Activated gamma-delta T cell treated with Interleukin-2 at 50 U/mL for 16 hours (primary cell): ENCODE results near the gene LTBP3.
"Not testable (repeated sequence)": the region's sequence is repeated elsewhere in the genome, so short reads cannot be mapped to it uniquely, and the experiment has no call there.

Experiments used
- DNase-seq: peaks from one replicate; pipeline ENCODE4 v3.0.0-alpha.2; 2020

The LTBP3 gene

DNA sequence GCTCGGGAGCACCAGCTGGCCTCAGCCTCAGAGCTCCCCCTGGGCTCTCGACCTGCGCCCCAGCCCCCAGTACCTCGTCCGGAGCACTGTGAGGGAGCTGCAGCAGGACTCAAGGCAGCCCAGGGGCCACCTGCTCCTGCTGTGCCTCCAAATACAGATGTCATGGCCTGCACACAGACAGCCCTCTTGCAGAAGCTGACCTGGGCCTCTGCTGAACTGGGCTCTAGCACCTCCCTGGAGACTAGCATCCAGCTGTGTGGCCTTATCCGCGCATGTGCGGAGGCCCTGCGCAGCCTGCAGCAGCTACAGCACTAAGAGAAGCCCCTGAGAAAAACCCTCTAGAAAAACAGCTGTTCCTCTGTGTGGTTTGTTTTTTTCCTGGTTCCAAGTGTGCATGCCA is 13.3 kb upstream of the LTBP3 start:
- no peak for DNase-seq

GRCh38 chr11:65569973-65570918 is 12.1 kb upstream of the LTBP3 start, which contains the start of gene ZNRD2:
Gene ZNRD2, plus strand, starts transcription at chr11:65570477. Its CDS starts 15 bp downstream, at chr11:65570492.
- DNase-seq: peak; percentile 98

- DNase-seq: no peak
Measured at GRCh38 chr11:65569164-65569972, 11.2 kb upstream of the LTBP3 start.

GRCh38 chr11:65565624-65566453 is 7.7 kb upstream of the LTBP3 start:
- peak; percentile 54 for DNase-seq

DNA sequence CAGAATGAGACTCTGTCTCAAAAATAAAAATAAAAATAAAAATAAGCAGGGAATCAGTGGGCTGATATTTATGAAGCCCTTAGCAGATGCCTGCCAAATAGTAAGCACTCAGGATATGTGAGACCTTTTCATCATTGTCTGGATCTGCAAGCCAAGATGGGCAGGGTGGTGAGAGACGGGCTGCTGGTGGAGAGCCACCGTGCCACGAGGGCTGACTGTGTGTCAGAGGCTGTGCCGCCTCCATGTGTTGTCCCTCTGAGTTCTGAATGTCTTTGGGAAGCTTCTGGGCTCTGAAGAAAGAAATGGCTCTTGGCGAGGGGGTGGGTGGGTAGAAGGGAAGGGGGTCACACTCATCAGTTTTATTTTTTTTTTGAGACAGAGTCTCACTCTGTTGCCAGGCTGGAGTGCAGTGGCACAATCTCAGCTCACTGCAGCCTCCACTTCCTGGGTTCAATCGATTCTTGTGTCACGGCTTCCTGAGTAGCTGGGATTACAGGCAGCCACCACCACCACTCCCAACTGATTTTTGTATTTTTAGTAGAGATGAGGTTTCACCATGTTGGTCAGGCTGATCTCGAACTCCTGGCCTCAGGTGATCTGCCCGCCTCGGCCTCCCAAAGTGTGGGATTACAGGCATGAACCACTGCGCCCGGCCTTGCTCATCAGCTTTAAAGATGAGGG is 6.9 kb upstream of the LTBP3 start:
- DNase-seq: not testable (repeated sequence)

DNA sequence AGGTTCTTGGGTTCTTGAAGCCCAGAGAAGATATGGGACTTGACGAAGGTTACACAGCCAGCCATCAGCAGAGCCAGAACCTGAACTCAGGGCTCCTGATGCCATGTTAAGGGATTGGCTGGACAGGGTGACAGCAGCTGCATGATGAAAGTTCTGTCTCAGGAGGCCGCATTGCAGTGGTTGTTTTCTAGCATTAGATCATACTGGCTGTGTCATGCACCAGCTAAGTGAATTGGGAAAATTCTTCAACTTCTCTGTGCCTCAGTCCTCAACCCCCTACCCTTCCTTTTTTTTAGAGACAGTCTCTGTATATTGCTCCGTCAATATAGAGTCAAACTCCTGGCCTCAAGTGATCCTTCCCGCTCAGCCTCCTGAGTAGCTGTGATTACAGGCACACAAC is 5.4 kb upstream of the LTBP3 start:
- DNase-seq: no peak

DNA sequence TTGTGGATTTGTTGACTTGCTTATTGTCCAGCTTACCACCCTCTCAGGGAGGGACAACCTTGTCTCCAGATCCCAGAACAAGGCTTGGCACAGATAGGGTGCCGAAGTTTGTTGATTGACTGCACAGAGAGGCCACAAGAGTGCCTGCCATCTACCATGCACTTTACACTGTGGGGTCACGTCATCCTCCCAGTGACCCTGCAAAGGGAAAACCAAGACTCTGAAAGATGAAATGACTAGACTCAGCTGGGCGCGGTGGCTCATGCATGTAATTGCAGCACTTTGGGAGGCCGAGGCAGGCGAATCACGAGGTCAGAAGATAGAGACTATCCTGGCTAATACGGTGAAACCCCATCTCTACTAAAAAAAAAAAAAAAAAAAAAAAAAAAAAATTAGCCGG is 4.6 kb upstream of the LTBP3 start:
- no peak for DNase-seq

- DNase-seq: no peak
Measured at GRCh38 chr11:65562020-65562419, 3.9 kb upstream of the LTBP3 start.

DNA sequence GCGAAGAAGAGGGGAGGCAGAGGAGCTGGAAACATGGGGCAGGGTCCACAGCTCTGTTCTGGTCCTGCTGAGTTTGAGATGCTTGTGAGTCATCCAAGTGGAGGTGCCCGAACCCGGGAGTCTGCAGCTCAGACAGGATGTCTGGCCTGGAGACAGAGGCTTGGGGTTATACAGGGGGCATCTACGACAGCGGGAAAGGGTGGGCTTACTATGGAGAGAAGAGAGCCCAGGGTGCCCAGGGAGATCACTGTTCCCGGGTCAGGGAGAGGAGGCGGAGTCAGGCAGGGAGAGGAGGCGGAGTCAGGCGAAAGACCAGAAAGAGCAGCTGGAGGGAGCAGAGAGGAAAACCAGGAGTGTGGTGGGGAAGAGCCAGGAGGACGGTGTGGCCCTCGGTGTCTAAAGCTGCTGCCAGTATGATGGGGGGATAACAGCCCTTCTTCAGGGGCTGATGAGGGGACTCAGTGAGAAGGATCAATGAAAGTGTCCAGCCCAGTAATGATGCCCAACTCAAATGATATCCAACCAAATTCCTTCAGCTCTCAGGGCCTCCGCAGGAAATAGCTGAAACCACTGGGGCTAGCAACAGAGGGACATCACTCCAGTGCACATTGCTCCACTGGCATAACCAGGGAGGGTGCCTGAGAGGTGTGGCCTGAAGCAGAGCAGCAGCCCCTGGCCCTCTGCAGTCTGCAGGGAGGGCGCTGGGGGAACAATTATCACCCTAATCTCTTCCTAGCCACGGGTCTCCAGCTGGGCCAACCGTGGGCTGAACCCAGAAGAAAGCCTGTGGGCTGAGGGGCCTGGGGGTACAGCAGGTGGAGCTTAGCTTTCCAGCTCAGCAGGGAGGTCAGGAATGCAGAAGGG is 2.6 kb upstream of the LTBP3 start:
- DNase-seq: no peak

DNA sequence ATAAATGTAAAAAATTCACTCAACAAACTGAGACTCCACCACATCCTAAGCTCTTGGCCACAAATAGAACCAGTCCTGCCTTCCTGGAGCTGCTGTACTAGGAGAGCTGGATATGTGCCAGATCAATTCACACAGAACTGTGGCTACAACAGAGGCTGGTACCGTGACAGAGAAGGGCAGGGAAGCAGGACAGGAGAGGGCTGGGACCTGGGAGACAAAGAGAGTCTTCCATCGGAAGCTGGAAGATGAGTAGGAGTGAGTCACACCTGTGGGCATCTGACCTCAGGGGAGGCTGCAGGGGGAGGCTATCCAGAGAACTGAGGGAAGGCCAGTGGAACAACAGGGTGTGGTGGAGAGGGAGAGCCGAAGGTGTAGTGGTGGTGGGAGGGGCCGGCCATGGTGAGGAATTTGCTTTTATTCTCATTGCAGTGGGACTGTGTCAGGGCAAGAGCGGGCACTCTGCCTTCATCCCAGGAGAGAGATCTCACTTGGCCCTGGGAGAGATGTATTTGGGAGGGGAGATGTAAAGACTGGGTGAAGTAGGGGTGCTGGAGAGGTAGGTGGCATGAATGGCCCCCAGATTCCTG is 1.9 kb upstream of the LTBP3 start:
- DNase-seq: no peak

DNA sequence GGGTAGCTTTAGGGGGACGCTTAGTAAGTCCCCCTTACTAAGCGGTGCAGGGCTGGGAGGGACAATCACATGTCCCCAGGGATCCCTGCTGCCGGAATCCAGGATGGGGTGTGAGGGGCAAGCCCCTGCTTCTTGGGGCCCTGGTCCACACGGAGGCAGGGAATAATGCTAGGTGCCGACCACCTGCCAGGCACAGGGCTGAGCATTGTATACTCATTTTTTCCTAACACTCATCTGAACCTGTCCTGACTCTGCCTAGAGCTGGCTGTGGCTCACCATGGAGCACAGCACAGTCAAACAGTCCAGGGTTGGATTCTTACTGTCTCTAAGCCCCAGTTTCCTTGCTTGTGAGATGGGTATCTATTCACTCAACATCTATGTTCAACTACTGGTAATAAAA is 1.4 kb upstream of the LTBP3 start:
- DNase-seq: no peak

DNA sequence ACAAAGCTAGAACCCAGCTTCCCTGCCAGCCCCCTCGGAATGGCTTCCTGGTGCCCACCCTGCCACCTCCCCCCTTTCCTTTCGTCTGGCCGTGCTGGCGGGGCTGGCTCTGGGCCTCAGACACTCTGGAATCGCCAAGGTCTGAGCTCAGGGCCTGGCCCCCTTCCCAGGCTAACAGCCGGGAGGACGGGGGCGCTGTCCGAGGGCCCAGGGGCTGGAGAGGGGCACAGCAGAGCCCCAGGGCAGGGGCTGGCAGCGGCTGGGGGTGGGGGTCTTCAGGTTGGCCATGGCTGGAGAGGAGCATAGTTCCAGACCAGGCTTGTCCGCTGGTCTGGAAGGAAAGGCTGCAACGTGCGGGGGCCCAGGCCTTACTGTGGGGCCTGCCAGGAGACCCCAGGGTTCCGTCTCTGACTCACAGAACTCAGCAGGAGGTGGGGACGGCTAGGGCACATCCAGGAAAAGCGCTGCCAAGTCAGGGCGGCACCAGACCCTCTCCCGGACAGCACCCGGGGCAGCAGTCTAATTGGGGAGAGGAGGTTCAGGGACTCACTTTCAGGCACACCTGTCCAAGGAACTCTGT is 861 bp upstream of the LTBP3 start:
- DNase-seq: no peak

- no peak for DNase-seq
Measured at GRCh38 chr11:65557280-65558001, 718 bp downstream of the LTBP3 start.

GRCh38 chr11:65556470-65557279 is 1.5 kb downstream of the LTBP3 start:
- DNase-seq: no peak

DNA sequence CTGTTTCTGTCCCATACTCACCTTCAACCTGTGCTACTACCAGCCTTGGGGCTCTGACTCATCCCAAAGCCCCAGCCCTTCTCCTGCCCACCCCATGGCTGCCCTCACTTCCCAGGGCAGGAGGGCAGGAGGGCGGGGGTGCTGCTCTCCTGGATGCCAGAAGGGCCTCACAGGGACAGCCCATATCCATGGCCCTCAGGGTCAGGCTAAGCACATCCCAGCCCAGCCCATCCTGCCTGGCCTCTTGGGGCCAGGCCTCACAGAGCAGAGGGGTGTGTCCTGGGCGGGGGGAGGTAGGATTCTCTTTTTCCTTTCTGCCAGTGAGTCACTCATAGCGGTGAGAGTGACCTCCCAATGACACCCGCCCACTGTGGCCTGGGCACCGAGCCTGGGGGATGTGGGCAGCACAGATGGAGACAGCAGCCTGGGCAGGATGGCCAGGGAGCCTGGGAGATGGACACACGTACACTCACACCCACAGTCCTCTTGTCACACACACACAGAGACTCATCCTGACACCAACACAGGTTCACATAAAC is 2.4 kb downstream of the LTBP3 start:
- DNase-seq: no peak

GRCh38 chr11:65554842-65555430 is 3.2 kb downstream of the LTBP3 start:
- no peak for DNase-seq

- no peak for DNase-seq
Measured at GRCh38 chr11:65554057-65554818, 3.9 kb downstream of the LTBP3 start.
